ENCODE results near the gene PDZD8. TPM values are rescaled to one million over a fixed set of nuclear protein-coding genes. Genes with fewer than 3 reads are reported as not detected.

The PDZD8 gene
- total RNA-seq, 2 donors from 2014 or later: 23.0 to 32.9 TPM

DNA sequence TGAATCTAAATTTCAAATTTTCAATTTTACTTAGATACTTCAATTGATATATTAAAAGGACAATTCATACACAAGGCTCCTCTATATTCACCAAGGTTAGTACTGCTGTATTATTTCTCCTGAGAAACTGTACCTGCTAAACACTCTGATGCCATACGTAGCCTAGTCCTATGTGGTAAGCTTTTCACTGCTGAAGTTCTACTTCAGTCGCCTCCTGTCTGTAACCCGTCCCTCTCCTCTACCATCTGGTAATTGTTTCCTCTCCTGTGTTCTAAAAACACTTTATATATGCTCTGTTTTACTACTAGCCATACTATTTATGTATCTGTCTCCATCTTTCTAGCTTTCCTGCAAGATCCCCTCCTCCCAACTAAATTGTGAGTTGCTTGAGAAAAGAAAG lies 20.2 kb downstream of the PDZD8 start:
- Histone ChIP-seq H3K4me3 (no peak overlapping the region), H3K9me3 (no peaks in the 10 kb centered on the region), H3K4me1 (ENCODE audit: control insufficient read depth in 1 of 2, low read depth in 2 of 2) (peaks cover 0 to 5% of the 10 kb centered on the region in 2 donors), H3K36me3 (no peaks in the 10 kb centered on the region), H3K27me3 (replicated peaks; ENCODE audit: insufficient read depth) (no peaks in the 10 kb centered on the region), H3K27ac (no peak overlapping the region)
- no peak for ATAC-seq (ENCODE audit: insufficient number of reproducible peaks, low FRiP score, low read depth)
- no peak for DNase-seq (ENCODE audit: low spot score)
- TF ChIP-seq CTCF (IDR thresholded peaks at IDR 0.05): no peak

DNA sequence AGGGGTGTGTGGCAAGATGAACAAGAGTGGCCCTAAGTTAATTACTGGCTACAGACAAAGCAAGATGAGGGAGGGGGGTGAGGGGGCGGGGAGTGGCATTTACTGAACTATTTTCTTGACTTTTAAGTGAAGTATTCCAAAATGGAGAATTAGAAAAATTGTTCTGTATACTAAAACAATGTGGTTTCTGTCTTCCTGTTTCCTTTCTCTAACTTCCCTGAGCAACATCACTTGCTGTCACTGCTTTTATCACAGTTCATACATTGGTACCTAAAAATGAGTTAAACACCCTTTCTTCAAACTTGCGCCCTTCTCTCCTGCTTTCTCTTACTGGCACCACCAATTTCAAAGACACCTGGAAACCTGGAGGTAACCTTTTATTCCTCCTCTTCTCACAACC lies 21.6 kb downstream of the PDZD8 start:
- Histone ChIP-seq H3K4me1 (ENCODE audit: control insufficient read depth in 1 of 2, low read depth in 2 of 2) (peaks cover 0 to 5% of the 10 kb centered on the region in 2 donors), H3K4me3 (no peak overlapping the region), H3K36me3 (no peaks in the 10 kb centered on the region), H3K27me3 (replicated peaks; ENCODE audit: insufficient read depth) (no peaks in the 10 kb centered on the region), H3K27ac (no peak overlapping the region), H3K9me3 (no peaks in the 10 kb centered on the region)
- DNase-seq (ENCODE audit: low spot score): no peak
- no peak for ATAC-seq (ENCODE audit: insufficient number of reproducible peaks, low FRiP score, low read depth)
- TF ChIP-seq CTCF (IDR thresholded peaks at IDR 0.05): no peak

DNA sequence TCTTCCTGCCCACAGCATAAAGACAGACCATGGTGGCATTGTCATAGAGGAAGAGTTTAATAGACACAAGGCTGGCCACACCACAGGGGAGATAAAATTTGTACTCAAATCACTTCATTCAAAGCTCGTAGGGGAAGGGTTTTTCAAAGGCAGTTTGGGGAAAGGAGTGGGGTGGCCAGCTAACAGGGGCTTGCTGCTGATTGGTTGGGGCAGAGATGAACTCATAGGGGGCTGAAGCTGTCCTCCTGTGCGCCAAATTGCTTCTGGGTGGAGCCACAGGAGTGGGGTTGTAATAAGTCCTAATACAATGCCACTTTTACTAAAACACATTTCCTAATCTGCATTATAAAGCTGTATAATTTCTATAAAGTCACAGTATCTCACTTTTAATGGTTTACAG lies 22.5 kb downstream of the PDZD8 start:
- H3K4me1 ChIP-seq (ENCODE audit: control insufficient read depth in 1 of 2, low read depth in 2 of 2): peaks cover 0 to 5% of the 10 kb centered on the region in 2 donors
- no peaks in the 10 kb centered on the region for H3K27me3 ChIP-seq (replicated peaks; ENCODE audit: insufficient read depth)
- ATAC-seq (ENCODE audit: insufficient number of reproducible peaks, low FRiP score, low read depth) (no peak), DNase-seq (ENCODE audit: low spot score) (no peak)
- no peaks in the 10 kb centered on the region for H3K36me3 ChIP-seq
- H3K27ac ChIP-seq: no peak overlapping the region
- no peaks in the 10 kb centered on the region for H3K9me3 ChIP-seq
- no peak overlapping the region for H3K4me3 ChIP-seq
- TF ChIP-seq CTCF (IDR thresholded peaks at IDR 0.05): no peak

GRCh38 chr10:117351996-117352395 lies 23.2 kb downstream of the PDZD8 start:
- Histone ChIP-seq H3K36me3 (no peaks in the 10 kb centered on the region), H3K27me3 (replicated peaks; ENCODE audit: insufficient read depth) (no peaks in the 10 kb centered on the region), H3K27ac (no peak overlapping the region), H3K4me1 (ENCODE audit: control insufficient read depth in 1 of 2, low read depth in 2 of 2) (peaks cover 0 to 5% of the 10 kb centered on the region in 2 donors), H3K4me3 (no peak overlapping the region), H3K9me3 (no peaks in the 10 kb centered on the region)
- ATAC-seq (ENCODE audit: insufficient number of reproducible peaks, low FRiP score, low read depth): no peak
- no peak for TF ChIP-seq CTCF (IDR thresholded peaks at IDR 0.05)
- no peak for DNase-seq (ENCODE audit: low spot score)

- DNase-seq (ENCODE audit: low spot score) (no peak), ATAC-seq (ENCODE audit: insufficient number of reproducible peaks, low FRiP score, low read depth) (no peak)
- H3K4me3 ChIP-seq: no peak overlapping the region
- no peaks in the 10 kb centered on the region for H3K27me3 ChIP-seq (replicated peaks; ENCODE audit: insufficient read depth)
- peaks cover 0 to 3% of the 10 kb centered on the region in 2 donors for H3K4me1 ChIP-seq (ENCODE audit: control insufficient read depth in 1 of 2, low read depth in 2 of 2)
- H3K27ac ChIP-seq: no peak overlapping the region
- no peak for TF ChIP-seq CTCF (IDR thresholded peaks at IDR 0.05)
- no peaks in the 10 kb centered on the region for H3K9me3 ChIP-seq
- no peaks in the 10 kb centered on the region for H3K36me3 ChIP-seq
Observed at GRCh38 chr10:117351558-117351957, 23.7 kb downstream of the PDZD8 start.
